H1 (cell line): ENCODE data around the gene AMPD1. TPM values are rescaled to one million over a fixed set of nuclear protein-coding genes. Genes with fewer than 3 reads are reported as not detected.

Experiments used
- CTCF ChIA-PET: fragments of 300-600 bp; sonication (Branson Sonifier 250); formaldehyde crosslinking; loops from one replicate; lab custom pipeline; 2021; ENCODE audit not compliant: partially characterized antibody; lab: Charles Lee
- POLR2A ChIA-PET: fragments of 300-600 bp; sonication (Branson Sonifier 250); formaldehyde crosslinking; loops from one replicate; lab custom pipeline; 2021; ENCODE audit warnings: inconsistent platforms; ENCODE audit not compliant: partially characterized antibody; lab: Charles Lee
- DNase-seq, 2 experiments: peaks; one replicate each; pipeline versions ENCODE4 v3.0.0 to v3.0.0-alpha.2; 2010 to 2022; ENCODE audit warnings: low spot score in 2 of 2, low read depth in 1 of 2, mixed read lengths in 1 of 2
- FAIRE-seq: peaks from 2 replicates; lab custom pipeline; 2011; peaks lifted over from hg19 to GRCh38; lab: Jason Lieb, UNC
- H2AFZ ChIP-seq: 2 replicates; pipeline ENCODE4 v1.8.1; 2012; ENCODE audit warnings: low read length, inconsistent platforms
- H2AK5ac ChIP-seq: 2 replicates; pipeline ENCODE4 v1.6.1; 2013; ENCODE audit warnings: low read depth, low read length
- H2BK120ac ChIP-seq: replicated peaks from 2 replicates; pipeline ENCODE3; 2013; ENCODE audit warnings: low read depth, low read length, inconsistent platforms
- H2BK12ac ChIP-seq: 2 replicates; pipeline ENCODE4 v1.6.1; 2013; ENCODE audit warnings: low read depth, low read length
- H2BK15ac ChIP-seq: 2 replicates; pipeline ENCODE4 v1.6.1; 2013; ENCODE audit warnings: low read length
- H2BK20ac ChIP-seq: 2 replicates; pipeline ENCODE4 v1.6.1; 2013; ENCODE audit warnings: low read length
- H2BK5ac ChIP-seq: 2 replicates; pipeline ENCODE4 v1.6.1; 2013; ENCODE audit warnings: low read depth, low read length
- H3K14ac ChIP-seq: 2 replicates; pipeline ENCODE4 v1.6.1; 2013; ENCODE audit warnings: inconsistent platforms; ENCODE audit not compliant: insufficient read length
- H3K18ac ChIP-seq: 2 replicates; pipeline ENCODE4 v1.6.1; 2013; ENCODE audit warnings: low read length; ENCODE audit errors: extremely low read depth
- H3K23ac ChIP-seq: 2 replicates; pipeline ENCODE4 v1.6.1; 2013; ENCODE audit warnings: inconsistent platforms; ENCODE audit not compliant: insufficient read length
- H3K23me2 ChIP-seq: 2 replicates; pipeline ENCODE4 v1.6.1; 2013; ENCODE audit warnings: low read depth, low read length
- H3K27ac ChIP-seq: 2 replicates; pipeline ENCODE4 v1.6.1; 2011; ENCODE audit warnings: low read depth, low read length, inconsistent platforms
- H3K27me3 ChIP-seq, 4 experiments: replicated peaks in 1 of 4; 1 replicate in 1 of 4; 2 replicates in 3 of 4; pipeline versions ENCODE4 v1.6.1 to v1.8.1; 2011 to 2013; ENCODE audit warnings: low read length in 3 of 4, mild to moderate bottlenecking in 3 of 4, inconsistent platforms in 2 of 4, mixed read lengths in 2 of 4, moderate library complexity in 1 of 4; ENCODE audit not compliant: control insufficient read depth in 3 of 4, insufficient read depth in 3 of 4; ENCODE audit errors: extremely low read depth in 1 of 4
- H3K36me3 ChIP-seq, 4 experiments: 2 replicates each; pipeline versions ENCODE4 v1.6.1 to v1.8.1; 2011 to 2013; ENCODE audit warnings: mild to moderate bottlenecking in 4 of 4, low read length in 3 of 4, moderate library complexity in 2 of 4, control low read depth in 1 of 4, inconsistent platforms in 1 of 4; ENCODE audit not compliant: insufficient read depth in 4 of 4, control insufficient read depth in 2 of 4
- H3K4ac ChIP-seq: replicated peaks from 2 replicates; pipeline ENCODE3; 2013; ENCODE audit warnings: low read length, low read depth, mixed read lengths, inconsistent platforms; ENCODE audit not compliant: insufficient read length
- H3K4me1 ChIP-seq, 4 experiments: replicated peaks in 1 of 4; 1 replicate in 1 of 4; 2 replicates in 3 of 4; pipeline versions ENCODE4 v1.6.1 to v1.8.1; 2011 to 2013; ENCODE audit warnings: low read length in 3 of 4, inconsistent platforms in 2 of 4, mixed read lengths in 1 of 4; ENCODE audit not compliant: insufficient read depth in 4 of 4, control insufficient read depth in 3 of 4
- H3K4me2 ChIP-seq, 2 experiments: 2 replicates each; pipeline versions ENCODE4 v1.6.1 to v1.8.1; 2011 to 2013; ENCODE audit warnings: low read depth in 2 of 2, low read length in 2 of 2, control low read depth in 1 of 2, inconsistent platforms in 1 of 2, mild to moderate bottlenecking in 1 of 2; ENCODE audit not compliant: insufficient read depth in 1 of 2
- H3K4me3 ChIP-seq, 4 experiments: fragments of 200-600, 300-600 bp in 1 of 4; sonication (generic), shearing (Covaris generic), sonication (Bioruptor Twin) in 1 of 4; 2 replicates each; pipeline versions ENCODE4 v1.5.1 to v1.8.1; 2011 to 2016; ENCODE audit warnings: low read length in 4 of 4, low read depth in 3 of 4, control low read depth in 2 of 4, inconsistent platforms in 2 of 4, mild to moderate bottlenecking in 2 of 4, mixed read lengths in 1 of 4, moderate library complexity in 1 of 4; ENCODE audit not compliant: insufficient read depth in 2 of 4; ENCODE audit errors: extremely low read depth in 1 of 4
- H3K56ac ChIP-seq: replicated peaks from 2 replicates; pipeline ENCODE3; 2013; ENCODE audit warnings: low read depth, mild to moderate bottlenecking, mixed read lengths, low read length, inconsistent platforms; ENCODE audit not compliant: insufficient read length
- H3K79me1 ChIP-seq: 2 replicates; pipeline ENCODE4 v1.6.1; 2013; ENCODE audit warnings: low read depth, low read length, control low read depth
- H3K79me2 ChIP-seq, 2 experiments: 2 replicates each; pipeline versions ENCODE4 v1.6.1 to v1.8.1; 2012 to 2013; ENCODE audit warnings: low read length in 2 of 2, mild to moderate bottlenecking in 2 of 2, inconsistent platforms in 1 of 2; ENCODE audit not compliant: insufficient read depth in 2 of 2, control insufficient read depth in 1 of 2
- H3K9ac ChIP-seq, 4 experiments: replicated peaks in 1 of 4; 1 replicate in 1 of 4; 2 replicates in 3 of 4; pipeline versions ENCODE4 v1.6.1 to v1.8.1; 2011 to 2013; ENCODE audit warnings: low read depth in 3 of 4, low read length in 3 of 4, control low read depth in 2 of 4, mild to moderate bottlenecking in 2 of 4, moderate library complexity in 2 of 4, inconsistent platforms in 1 of 4; ENCODE audit errors: extremely low read depth in 1 of 4
- H3K9me3 ChIP-seq, 2 experiments: 2 replicates each; pipeline versions ENCODE4 v1.6.1 to v1.8.1; 2012 to 2013; ENCODE audit warnings: mild to moderate bottlenecking in 2 of 2, moderate library complexity in 2 of 2, control low read depth in 1 of 2, inconsistent platforms in 1 of 2, low read depth in 1 of 2, low read length in 1 of 2, mixed read lengths in 1 of 2; ENCODE audit not compliant: insufficient read depth in 2 of 2
- H4K20me1 ChIP-seq, 2 experiments: replicated peaks in 1 of 2; 2 replicates each; pipeline versions ENCODE3 to v1.8.1; 2011 to 2013; ENCODE audit warnings: inconsistent platforms in 2 of 2, low read length in 2 of 2, mild to moderate bottlenecking in 1 of 2; ENCODE audit not compliant: insufficient read depth in 2 of 2, control insufficient read depth in 1 of 2
- H4K5ac ChIP-seq: 2 replicates; pipeline ENCODE4 v1.6.1; 2013; ENCODE audit warnings: low read length, low read depth, mixed read lengths, inconsistent platforms; ENCODE audit not compliant: insufficient read length
- H4K8ac ChIP-seq: 2 replicates; pipeline ENCODE4 v1.8.0; 2013; ENCODE audit warnings: mild to moderate bottlenecking, moderate library complexity, low read length, inconsistent platforms; ENCODE audit not compliant: insufficient read depth; ENCODE audit errors: extremely low read depth
- H4K91ac ChIP-seq: replicated peaks from 2 replicates; pipeline ENCODE3; 2013; ENCODE audit warnings: low read length, mixed read lengths, inconsistent platforms; ENCODE audit not compliant: insufficient read length
- BCL11A ChIP-seq, 2 experiments: IDR thresholded peaks; one replicate each; pipeline ENCODE4 v1.6.1; 2011; ENCODE audit warnings: low read depth in 2 of 2, low read length in 2 of 2, mild to moderate bottlenecking in 2 of 2
- BRCA1 ChIP-seq: IDR thresholded peaks from 2 replicates; pipeline ENCODE4 v1.6.1; 2012; ENCODE audit warnings: low read depth, low read length, improper control_type of control experiment
- CTBP2 ChIP-seq: IDR thresholded peaks from 2 replicates; pipeline ENCODE4 v1.7.0; 2011; ENCODE audit warnings: borderline replicate concordance, mild to moderate bottlenecking, moderate library complexity, mixed read lengths, low read length; ENCODE audit not compliant: insufficient read depth, insufficient read length
- JUND ChIP-seq: IDR thresholded peaks from 2 replicates; pipeline ENCODE4 v1.6.1; 2011; ENCODE audit warnings: mild to moderate bottlenecking, improper control_type of control experiment, low read length
- MAFK ChIP-seq: IDR thresholded peaks from 2 replicates; pipeline ENCODE4 v1.6.1; 2012; ENCODE audit warnings: low read depth, mild to moderate bottlenecking, improper control_type of control experiment, low read length
- PHF8 ChIP-seq: fragments of 200-600 bp; sonication (generic); conservative IDR thresholded peaks from 2 replicates; pipeline ENCODE4 v1.7.1; 2012; ENCODE audit warnings: low read depth, mild to moderate bottlenecking, inconsistent platforms, low read length, moderate library complexity
- RXRA ChIP-seq: IDR thresholded peaks from 2 replicates; pipeline ENCODE4 v1.6.1; 2011; ENCODE audit warnings: low read depth, mild to moderate bottlenecking, low read length, moderate library complexity; ENCODE audit not compliant: insufficient read depth
- WGBS, 2 experiments: shearing (Covaris generic) in 1 of 2; methylation state at CpG; one replicate each; pipeline versions ENCODE4 v1.1.6 to v1.1.7; 2013 to 2015; ENCODE audit warnings: low lambda C conversion rate in 2 of 2, mixed read lengths in 2 of 2, inconsistent platforms in 1 of 2, low coverage in 1 of 2, missing lambda C conversion rate in 1 of 2; ENCODE audit not compliant: insufficient replicate concordance in 2 of 2, insufficient coverage in 1 of 2, insufficient read length in 1 of 2; ENCODE audit errors: extremely low coverage in 1 of 2, missing lambda C conversion rate in 1 of 2; 5-methylcytosine and 5-hydroxymethylcytosine counted together
- polyA plus RNA-seq, 7 experiments: library from polyadenylated mRNA; depleted of rRNA in 3 of 7; stranded (reverse) in 5 of 7; unstranded in 2 of 7; fragments of >200 nt in 5 of 7; fragments of 200-250 nt in 2 of 7; gene quantifications; 1 replicate in 5 of 7; 2 replicates in 1 of 7; 4 replicates in 1 of 7; pipeline versions ENCODE4 v1.2.1 to v1.2.3, GENCODE V29; 2011 to 2013; ENCODE audit warnings: missing spikeins in 2 of 7, mixed read lengths in 2 of 7
- total RNA-seq: library from RNA; stranded (reverse); fragmentation: NEBNext Ultra II Directional; extraction: Animal tissue kit (Norgen Biotek cat#: 25700); gene quantifications from 2 replicates; pipeline ENCODE4 v1.2.1, GENCODE V29; 2021
- TF ChIP-seq, protein P1 (sequence below), 3 experiments: IDR thresholded peaks; 1 replicate in 2 of 3; 2 replicates in 1 of 3; pipeline versions ENCODE4 v1.5.1 to v1.6.1; 2011; ENCODE audit warnings: low read length in 3 of 3, mild to moderate bottlenecking in 3 of 3, inconsistent platforms in 2 of 3, low read depth in 1 of 3, moderate library complexity in 1 of 3; ENCODE audit not compliant: insufficient read depth in 1 of 3; ENCODE audit errors: control extremely low read depth in 1 of 3

AMPD1 gene
- total and polyA plus RNA-seq, 2 of the 8 experiments (the other 6 are each of a cell fraction or from before 2014, with no cell fraction given): not detected

DNA sequence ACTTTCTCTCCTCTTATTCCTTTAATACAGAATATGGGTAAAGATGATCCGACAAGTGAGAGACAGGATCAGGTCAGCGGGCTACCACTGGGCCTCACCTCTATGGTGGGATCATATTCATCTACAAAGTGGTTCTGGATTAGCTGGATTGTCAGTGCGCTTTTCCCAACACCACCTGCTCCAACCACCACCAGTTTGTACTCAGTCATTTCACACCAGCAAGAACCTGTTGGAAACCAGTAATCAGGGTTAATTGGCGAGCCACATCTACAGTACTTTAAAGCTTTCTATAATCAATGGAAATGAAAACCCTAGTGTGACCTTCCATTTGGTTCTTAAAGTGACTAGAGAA is 20.6 kb upstream of the AMPD1 start:
- no peaks in the 10 kb centered on the region for H3K79me1 ChIP-seq
- TF ChIP-seq MAFK (no peak), CTBP2 (no peak), JUND (no peak), BCL11A (IDR thresholded peaks at IDR 0.05; ENCODE audit: low read depth in 2 of 2, low read length in 2 of 2) (no peak), BRCA1 (no peak), RXRA (no peak), PHF8 (no peak)
- TF ChIP-seq, protein P1, sequence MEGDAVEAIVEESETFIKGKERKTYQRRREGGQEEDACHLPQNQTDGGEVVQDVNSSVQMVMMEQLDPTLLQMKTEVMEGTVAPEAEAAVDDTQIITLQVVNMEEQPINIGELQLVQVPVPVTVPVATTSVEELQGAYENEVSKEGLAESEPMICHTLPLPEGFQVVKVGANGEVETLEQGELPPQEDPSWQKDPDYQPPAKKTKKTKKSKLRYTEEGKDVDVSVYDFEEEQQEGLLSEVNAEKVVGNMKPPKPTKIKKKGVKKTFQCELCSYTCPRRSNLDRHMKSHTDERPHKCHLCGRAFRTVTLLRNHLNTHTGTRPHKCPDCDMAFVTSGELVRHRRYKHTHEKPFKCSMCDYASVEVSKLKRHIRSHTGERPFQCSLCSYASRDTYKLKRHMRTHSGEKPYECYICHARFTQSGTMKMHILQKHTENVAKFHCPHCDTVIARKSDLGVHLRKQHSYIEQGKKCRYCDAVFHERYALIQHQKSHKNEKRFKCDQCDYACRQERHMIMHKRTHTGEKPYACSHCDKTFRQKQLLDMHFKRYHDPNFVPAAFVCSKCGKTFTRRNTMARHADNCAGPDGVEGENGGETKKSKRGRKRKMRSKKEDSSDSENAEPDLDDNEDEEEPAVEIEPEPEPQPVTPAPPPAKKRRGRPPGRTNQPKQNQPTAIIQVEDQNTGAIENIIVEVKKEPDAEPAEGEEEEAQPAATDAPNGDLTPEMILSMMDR (IDR thresholded peaks at IDR 0.05; ENCODE audit: control extremely low read depth in 1 of 3, insufficient read depth in 1 of 3, low read depth in 1 of 3, low read length in 3 of 3): no peak
- TF ChIP-seq, all 59 proteins: peak for 0
- Histone ChIP-seq H3K27ac (peak overlapping the region; percentile 95), H4K8ac (no peak overlapping the region), H3K4ac (no peak overlapping the region), H3K36me3 (peaks cover 19 to 71% (median 41%) of the 10 kb centered on the region in 4 experiments), H2BK20ac (no peak overlapping the region), H3K14ac (no peak overlapping the region), H4K5ac (no peak overlapping the region), H4K20me1 (no peaks in the 10 kb centered on the region), H3K4me1 (no peaks in the 10 kb centered on the region; a peak in 1 of 7 replicates), H3K9me3 (no peaks in the 10 kb centered on the region), H2BK15ac (no peak overlapping the region), H2AK5ac (no peak overlapping the region), H3K23me2 (no peaks in the 10 kb centered on the region), H2BK120ac (no peak overlapping the region), H3K18ac (no peak overlapping the region), H2BK12ac (no peak overlapping the region), H3K4me3 (peak overlapping the region; percentile 97 to 98 (median 97)), H3K27me3 (no peaks in the 10 kb centered on the region), H3K9ac (peak overlapping the region; percentile 94 to 98 (median 97)), H4K91ac (no peak overlapping the region), H2AFZ (0 out of 2 replicates have a peak overlapping the region, but pooled peaks have one; percentile 95), H3K4me2 (peak overlapping the region; percentile 76 to 93), H2BK5ac (no peak overlapping the region; the same call in 1 of the 2 replicates), H3K23ac (no peak overlapping the region), H3K79me2 (peaks cover 0 to 28% of the 10 kb centered on the region in 2 experiments; a peak in 3 of 4 replicates), H3K56ac (no peak overlapping the region)
- DNase-seq (no peak), FAIRE-seq (no peak)
- POLR2A ChIA-PET: interaction anchor here (0.6 to 4.9 kb wide), 20 partner anchors 10 to 206 kb away, joined by 3 to 54 read pairs (median 5); partner anchors contain the start of genes AMPD1, CSDE1, DENND2C and TRIM33
- WGBS, 2 experiments: 52% methylated on average over 4 of the region's 4 CpGs; no CpG with 5 or more reads in 1 of the 2 experiments
- CTCF ChIA-PET: interaction anchor here (0.7 to 1.5 kb wide), 3 partner anchors 16 to 369 kb away, joined by 3 to 6 read pairs (median 3); partner anchors contain the start of gene AMPD1
